ENCODE results near the gene CTH. TPM values are rescaled to one million over a fixed set of nuclear protein-coding genes. Genes with fewer than 3 reads are reported as not detected.

The CTH gene
- total RNA-seq, 1 donor from 2014 or later = 9.7 TPM

Other genes with a start within 250 kb of the CTH start
- 16.2 and 17.1 TPM in 2 replicates for gene LRRC40, start 205.7 kb upstream of the CTH start, total RNA-seq
- gene SRSF11, start 189.9 kb upstream of the CTH start, total RNA-seq = 209 and 214 TPM in 2 replicates
- 27.4 and 29.3 TPM in 2 replicates for gene ANKRD13C, start 56.5 kb upstream of the CTH start, total RNA-seq

Measured in osteocyte (in vitro differentiated cells).